Stimulated activated CD8-positive, alpha-beta memory T cell treated with anti-CD3 and anti-CD28 coated beads, Interleukin-12 subunit alpha, Interleukin-12 subunit beta, amount 100 ng/mL, for 4 hours (primary cell): ENCODE measurements around the gene APOD.

Source experiments
- DNase-seq: peaks from one replicate; pipeline ENCODE4 v3.0.0-alpha.2; 2020; ENCODE audit warnings: low read depth

APOD gene

GRCh38 chr3:195587406-195587805 lies 3.7 kb upstream of the APOD start:
- no peak for DNase-seq

- DNase-seq = no peak
Observed at GRCh38 chr3:195584543-195584870, 767 bp upstream of the APOD start.

GRCh38 chr3:195582947-195583346 lies 793 bp downstream of the APOD start:
- DNase-seq = no peak

- DNase-seq = no peak
Observed at GRCh38 chr3:195580744-195581443, 2.8 kb downstream of the APOD start.

- no peak for DNase-seq
Observed at GRCh38 chr3:195579281-195579680, 4.5 kb downstream of the APOD start.

- no peak for DNase-seq
Observed at GRCh38 chr3:195578565-195578964, 5.2 kb downstream of the APOD start.

GRCh38 chr3:195577645-195578177 lies 6.0 kb downstream of the APOD start:
- DNase-seq = no peak

- no peak for DNase-seq
Observed at GRCh38 chr3:195574497-195575304, 9.0 kb downstream of the APOD start.

GRCh38 chr3:195573611-195574496 lies 9.9 kb downstream of the APOD start:
- DNase-seq = no peak

- DNase-seq = no peak
Observed at GRCh38 chr3:195571361-195571760, 12.4 kb downstream of the APOD start.

GRCh38 chr3:195570912-195571311 lies 12.8 kb downstream of the APOD start:
- DNase-seq = no peak

- no peak for DNase-seq
Observed at GRCh38 chr3:195570344-195570743, 13.4 kb downstream of the APOD start.

- no peak for DNase-seq
Observed at GRCh38 chr3:195568630-195569029, 15.1 kb downstream of the APOD start.

GRCh38 chr3:195566797-195567196 lies 16.9 kb downstream of the APOD start:
- no peak for DNase-seq

GRCh38 chr3:195565716-195566115 lies 18.0 kb downstream of the APOD start:
- no peak for DNase-seq

- DNase-seq = no peak
Observed at GRCh38 chr3:195563317-195563716, 20.4 kb downstream of the APOD start.

- DNase-seq = no peak
Observed at GRCh38 chr3:195559723-195560409, 23.9 kb downstream of the APOD start.

GRCh38 chr3:195558602-195559001 lies 25.1 kb downstream of the APOD start:
- DNase-seq = no peak

GRCh38 chr3:195557322-195557721 lies 26.4 kb downstream of the APOD start:
- DNase-seq = no peak

GRCh38 chr3:195556390-195556789 lies 27.4 kb downstream of the APOD start:
- DNase-seq = no peak

GRCh38 chr3:195555110-195555509 lies 28.6 kb downstream of the APOD start:
- DNase-seq = no peak

GRCh38 chr3:195554458-195554857 lies 29.3 kb downstream of the APOD start:
- no peak for DNase-seq
